ENCODE results near the gene SEMA5A.
A peak's percentile ranks its signal among the peaks of the same experiment; 100 is the strongest.

The SEMA5A gene

GRCh38 chr5:9314558-9314957 lies 231.3 kb downstream of the SEMA5A start:
- no peak for DNase-seq

DNA sequence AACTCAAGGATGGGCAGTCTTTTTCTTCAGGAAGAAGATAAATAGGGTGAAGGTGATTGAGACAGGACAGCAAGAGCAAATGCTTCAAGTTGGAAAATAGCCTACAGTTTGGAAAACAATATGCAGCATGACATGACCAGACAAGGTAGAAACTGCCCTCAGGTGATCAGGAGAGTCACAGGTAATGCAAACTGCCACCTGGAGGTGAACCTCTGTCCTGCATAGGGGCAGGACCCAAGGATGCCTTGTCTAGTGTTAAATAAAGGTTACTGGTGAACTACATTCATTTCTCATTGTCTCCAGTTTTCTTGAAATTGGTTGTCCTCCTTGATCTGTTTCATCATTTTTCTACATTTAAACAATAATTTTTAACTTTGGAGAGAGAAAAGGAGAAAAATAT lies 232.1 kb downstream of the SEMA5A start:
- no peak for DNase-seq

- DNase-seq: no peak
Observed at GRCh38 chr5:9307150-9307549, 238.7 kb downstream of the SEMA5A start.

DNA sequence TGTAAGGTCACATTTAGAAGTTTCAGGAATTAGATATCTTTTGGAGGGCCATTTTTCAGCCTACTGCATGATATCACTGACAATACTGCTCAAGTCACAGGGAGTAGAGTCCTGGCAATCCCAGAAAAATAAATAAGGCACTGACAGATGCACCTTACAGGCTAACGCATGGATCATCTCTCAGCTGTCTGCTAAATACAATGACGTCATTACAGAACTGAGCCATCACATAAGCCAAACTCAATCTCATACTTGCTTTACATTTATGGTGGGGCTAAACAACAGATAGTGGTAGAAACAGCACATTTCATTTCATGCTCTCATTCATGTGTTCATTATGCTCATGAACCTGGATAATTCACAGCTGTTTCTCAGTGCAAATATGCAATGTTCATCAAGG lies 243.7 kb downstream of the SEMA5A start:
- no peak for DNase-seq

DNA sequence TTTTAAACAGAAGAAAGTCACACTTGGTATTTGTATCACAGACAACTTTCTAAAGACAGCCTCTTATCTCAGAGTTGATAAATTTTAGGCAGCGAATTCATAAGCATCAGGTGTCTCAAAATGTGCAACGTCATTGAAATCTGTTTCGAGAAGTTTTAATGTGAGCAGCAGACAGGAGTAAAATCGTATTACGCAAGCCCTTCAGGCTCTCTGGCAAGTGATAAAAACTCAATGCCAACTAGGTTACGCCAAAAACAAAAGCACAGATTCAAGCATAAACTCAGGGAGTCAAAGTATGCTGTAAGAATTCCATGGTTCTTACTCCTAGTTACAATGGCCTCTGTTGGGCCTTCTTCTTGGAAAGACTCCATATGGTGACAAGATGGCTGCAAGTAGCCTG lies 244.7 kb downstream of the SEMA5A start:
- DNase-seq: no peak

DNA sequence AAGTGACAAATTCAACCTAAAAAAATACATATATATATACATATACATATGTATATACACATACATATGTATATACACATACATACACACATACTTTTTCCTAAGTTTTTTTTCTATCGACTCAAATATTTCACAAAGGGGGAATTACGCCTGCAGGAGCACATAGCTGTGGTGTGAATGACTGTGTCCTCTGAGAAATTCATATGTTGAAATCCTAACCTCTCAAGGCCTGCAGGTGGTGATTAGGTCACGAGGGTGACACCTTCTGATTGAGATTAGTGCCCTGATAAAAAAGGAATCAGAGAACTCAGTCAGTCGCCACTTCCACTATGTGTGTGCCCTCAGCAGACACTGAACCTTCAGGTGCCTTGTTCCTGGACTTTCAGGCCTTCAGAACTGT lies 248.7 kb downstream of the SEMA5A start:
- no peak for DNase-seq

- DNase-seq: no peak
Observed at GRCh38 chr5:9295466-9295801, 250.4 kb downstream of the SEMA5A start.

DNA sequence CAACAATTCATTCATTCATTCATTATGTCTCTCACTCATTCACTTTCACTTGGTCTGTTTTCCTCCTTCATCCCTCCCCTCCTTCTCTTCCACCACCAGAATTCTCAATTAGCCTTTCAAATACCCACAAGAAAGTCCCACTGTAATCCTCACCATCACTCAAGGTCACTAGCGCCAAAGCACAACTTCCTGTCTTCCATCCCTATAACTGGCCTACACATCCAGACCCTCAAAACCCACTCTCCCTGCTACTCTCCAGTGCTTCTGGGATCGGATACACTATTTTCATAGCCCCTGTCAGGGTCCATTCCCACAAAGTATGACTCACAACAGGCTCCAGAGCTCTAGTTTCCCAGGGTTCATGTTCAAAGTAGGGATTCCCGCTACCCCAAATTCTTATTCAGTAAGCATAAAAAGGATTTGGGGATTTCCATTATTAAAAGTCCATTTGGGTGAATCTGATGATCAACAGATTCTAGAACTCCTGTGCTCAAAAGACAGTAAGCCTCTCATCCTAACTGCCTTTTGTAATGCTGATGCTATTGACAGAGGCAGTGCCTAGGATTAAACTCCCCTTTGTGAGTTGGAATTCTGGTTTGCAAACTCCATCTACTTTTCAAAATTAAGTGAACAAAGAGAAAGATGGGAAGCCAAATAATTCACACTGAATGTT lies 250.9 kb downstream of the SEMA5A start:
- DNase-seq: no peak

GRCh38 chr5:9288234-9288633 lies 257.6 kb downstream of the SEMA5A start:
- DNase-seq: no peak

DNA sequence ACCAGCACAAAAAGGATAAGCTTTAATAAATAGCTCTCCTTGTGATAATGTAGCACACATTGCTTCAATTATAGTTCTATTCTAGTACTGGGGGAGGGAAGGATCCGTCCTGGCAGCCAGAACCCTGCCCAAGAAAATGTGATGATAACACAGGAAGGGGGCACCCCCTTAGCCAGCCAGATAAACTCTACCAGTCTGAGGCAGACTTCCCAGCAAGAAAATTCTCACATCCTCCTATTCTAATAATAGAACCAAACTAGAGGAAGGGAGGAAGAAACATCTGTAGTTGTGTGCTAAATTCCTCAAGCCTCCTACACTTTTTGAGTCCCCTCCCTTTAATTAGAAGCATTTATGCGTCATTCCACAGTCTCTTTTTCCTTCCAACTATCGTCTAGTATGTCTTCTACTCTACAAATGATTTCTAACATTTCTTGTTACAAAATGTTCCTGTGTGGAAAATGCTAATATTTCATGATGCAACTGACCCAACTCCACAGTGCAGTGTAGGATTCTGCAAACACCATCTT lies 261.0 kb downstream of the SEMA5A start:
- peak; percentile 40 for DNase-seq

- DNase-seq: no peak
Observed at GRCh38 chr5:9284272-9284671, 261.6 kb downstream of the SEMA5A start.

GRCh38 chr5:9283473-9283872 lies 262.4 kb downstream of the SEMA5A start:
- DNase-seq: no peak

DNA sequence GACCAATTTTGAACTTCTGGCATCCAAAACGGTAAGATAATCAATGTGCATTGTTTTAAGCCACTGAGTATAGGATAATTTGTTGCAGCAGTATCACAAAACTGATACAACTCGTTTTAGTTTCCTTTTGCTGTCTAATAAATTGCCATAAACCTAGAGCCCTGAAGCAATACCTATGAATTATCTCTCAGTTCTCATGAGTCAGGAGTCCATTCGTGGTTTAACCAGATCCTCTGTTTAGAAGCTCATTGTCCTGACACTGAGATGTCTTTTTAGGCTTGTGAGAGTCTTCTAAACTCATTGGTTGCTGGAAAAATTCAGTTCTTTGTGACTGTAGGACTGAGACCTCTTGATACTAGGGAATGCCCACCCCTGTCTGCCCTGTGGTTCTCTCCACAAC lies 262.9 kb downstream of the SEMA5A start:
- no peak for DNase-seq

- no peak for DNase-seq
Observed at GRCh38 chr5:9282211-9282610, 263.7 kb downstream of the SEMA5A start.

- DNase-seq: no peak
Observed at GRCh38 chr5:9279774-9280173, 266.1 kb downstream of the SEMA5A start.

DNA sequence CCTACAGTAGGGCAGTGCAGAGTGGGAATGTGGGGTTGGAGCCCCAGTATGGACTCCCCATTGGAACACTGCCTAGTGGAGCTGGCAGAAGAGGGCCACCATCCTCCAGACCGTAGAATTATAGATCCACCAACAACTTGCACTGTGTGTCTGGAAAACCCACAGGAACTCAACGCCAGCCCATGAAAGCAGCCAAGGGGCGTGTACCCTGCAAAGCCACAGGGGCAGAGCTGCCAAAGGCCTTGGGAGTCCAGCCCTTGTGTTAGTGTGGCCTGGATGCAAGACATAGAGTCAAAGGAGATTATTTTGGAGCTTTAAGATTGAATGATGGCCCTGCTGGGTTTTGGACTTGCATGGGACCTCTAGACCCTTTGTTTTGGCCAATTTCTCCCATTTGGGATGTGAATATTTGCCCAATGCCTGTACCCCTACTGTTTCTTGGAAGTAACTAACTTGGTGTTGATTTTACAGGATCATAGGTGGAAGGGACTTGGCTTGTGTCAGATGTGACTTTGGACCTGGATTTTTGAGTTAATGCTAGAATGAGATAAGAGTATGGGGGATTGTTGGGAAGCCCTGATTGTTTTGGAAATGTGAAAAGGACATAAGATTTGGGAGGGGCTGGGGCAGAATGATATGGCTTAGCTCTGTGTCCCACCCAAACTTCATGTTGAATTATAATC lies 266.8 kb downstream of the SEMA5A start:
- DNase-seq: peak; percentile 74

GRCh38 chr5:9269014-9269413 lies 276.9 kb downstream of the SEMA5A start:
- DNase-seq: no peak

- DNase-seq: no peak
Observed at GRCh38 chr5:9268226-9268625, 277.6 kb downstream of the SEMA5A start.

GRCh38 chr5:9265441-9266287 lies 280.2 kb downstream of the SEMA5A start:
- DNase-seq: peak; percentile 37

- no peak for DNase-seq
Observed at GRCh38 chr5:9264301-9264700, 281.6 kb downstream of the SEMA5A start.

- DNase-seq: no peak
Observed at GRCh38 chr5:9263656-9264055, 282.2 kb downstream of the SEMA5A start.

GRCh38 chr5:9251379-9251980 lies 294.4 kb downstream of the SEMA5A start:
- no peak for DNase-seq

GRCh38 chr5:9249231-9249630 lies 296.6 kb downstream of the SEMA5A start:
- no peak for DNase-seq
